IMR-90 (cell line): ENCODE data around the gene COG8.

Experiments
- BHLHE40 ChIP-seq: fragments of 150-350 bp; IDR thresholded peaks from 2 replicates; pipeline ENCODE4 v1.6.1; 2016; ENCODE audit warnings: mild to moderate bottlenecking, low read depth, low read length
- CEBPB ChIP-seq: IDR thresholded peaks from 2 replicates; pipeline ENCODE4 v1.6.1; 2012; ENCODE audit warnings: low read depth, low read length, improper control_type of control experiment
- CTCF ChIP-seq: conservative IDR thresholded peaks from 2 replicates; pipeline ENCODE4 v1.5.1; 2012; ENCODE audit warnings: mild to moderate bottlenecking, low read depth, low read length, improper control_type of control experiment
- MAFK ChIP-seq: IDR thresholded peaks from 2 replicates; pipeline ENCODE4 v1.6.1; 2012; ENCODE audit warnings: low read depth, low read length, improper control_type of control experiment
- MXI1 ChIP-seq: IDR thresholded peaks from 2 replicates; pipeline ENCODE4 v1.6.1; 2012; ENCODE audit warnings: low read depth, mild to moderate bottlenecking, low read length, moderate library complexity, borderline replicate concordance
- NFE2L2 ChIP-seq: fragments of 150-350 bp; IDR thresholded peaks from 2 replicates; pipeline ENCODE4 v1.6.1; 2016; ENCODE audit warnings: low read depth, mild to moderate bottlenecking, low read length
- POLR2A ChIP-seq: IDR thresholded peaks from 2 replicates; pipeline ENCODE4 v1.6.1; 2012; ENCODE audit warnings: mild to moderate bottlenecking, low read depth, low read length
- RAD21 ChIP-seq: IDR thresholded peaks from 2 replicates; pipeline ENCODE4 v1.6.1; 2012; ENCODE audit warnings: low read length, improper control_type of control experiment
- RCOR1 ChIP-seq: IDR thresholded peaks from 2 replicates; pipeline ENCODE4 v1.6.1; 2012; ENCODE audit warnings: mild to moderate bottlenecking, low read length, improper control_type of control experiment; ENCODE audit not compliant: insufficient replicate concordance
- RFX5 ChIP-seq: IDR thresholded peaks from 2 replicates; pipeline ENCODE4 v1.8.0; 2012; ENCODE audit warnings: low read depth, mild to moderate bottlenecking, low read length, moderate library complexity
- SMC3 ChIP-seq: fragments of 150-350 bp; IDR thresholded peaks from 2 replicates; pipeline ENCODE4 v1.6.1; 2016; ENCODE audit warnings: low read depth, mild to moderate bottlenecking, antibody characterized with exemption, low read length, moderate library complexity
- USF2 ChIP-seq: fragments of 150-350 bp; IDR thresholded peaks from 2 replicates; pipeline ENCODE4 v1.6.1; 2017; ENCODE audit warnings: mild to moderate bottlenecking, antibody characterized with exemption, low read length, low read depth

- no peak for TF ChIP-seq CTCF
- TF ChIP-seq POLR2A: no peak
- TF ChIP-seq CEBPB: no peak
- no peak for TF ChIP-seq MXI1
- TF ChIP-seq RFX5: no peak
- no peak for TF ChIP-seq RAD21
- no peak for TF ChIP-seq USF2
- no peak for TF ChIP-seq NFE2L2
- TF ChIP-seq BHLHE40: no peak
- TF ChIP-seq RCOR1: no peak
- TF ChIP-seq MAFK: no peak
- TF ChIP-seq SMC3: no peak
Measured at GRCh38 chr16:69283851-69284250, 55.5 kb downstream of the COG8 start.
